Glutamatergic neuron (in vitro differentiated cells): ENCODE data around the gene TLL2. TPM values are rescaled to one million over a fixed set of nuclear protein-coding genes. Genes with fewer than 3 reads are reported as not detected.

Experiments
- DNase-seq: peaks from one replicate; pipeline ENCODE4 v3.0.0; 2022
- H3K27ac Mint-ChIP-seq: one replicate; pipeline ENCODE4 v1.8.0; 2020; ENCODE audit warnings: mild to moderate bottlenecking, mixed read lengths, inconsistent platforms; ENCODE audit not compliant: unreplicated experiment
- H3K27me3 Mint-ChIP-seq: one replicate; pipeline ENCODE4 v1.8.0; 2020; ENCODE audit warnings: mild to moderate bottlenecking, moderate library complexity, mixed read lengths, inconsistent platforms; ENCODE audit not compliant: unreplicated experiment
- H3K36me3 Mint-ChIP-seq: one replicate; pipeline ENCODE4 v1.8.0; 2020; ENCODE audit warnings: mild to moderate bottlenecking, mixed read lengths, inconsistent platforms; ENCODE audit not compliant: unreplicated experiment
- H3K4me1 Mint-ChIP-seq: one replicate; pipeline ENCODE4 v1.8.0; 2020; ENCODE audit warnings: mild to moderate bottlenecking, low read depth, mixed read lengths, inconsistent platforms; ENCODE audit not compliant: unreplicated experiment
- H3K4me3 Mint-ChIP-seq: one replicate; pipeline ENCODE4 v1.8.0; 2020; ENCODE audit warnings: mild to moderate bottlenecking, mixed read lengths, inconsistent platforms; ENCODE audit not compliant: unreplicated experiment
- H3K9me3 Mint-ChIP-seq: one replicate; pipeline ENCODE4 v1.8.0; 2020; ENCODE audit warnings: mild to moderate bottlenecking, moderate library complexity, mixed read lengths, inconsistent platforms; ENCODE audit not compliant: unreplicated experiment
- total RNA-seq: library from RNA; stranded (reverse); fragmentation: NEBNext Ultra II Directional; extraction: Animal tissue kit (Norgen Biotek cat#: 25700); gene quantifications from one replicate; pipeline ENCODE4 v1.2.1, GENCODE V29; 2021; ENCODE audit not compliant: unreplicated experiment
- TF ChIP-seq, protein P1 (sequence below): fragments of 200-600 bp; sonication (generic); IDR thresholded peaks from one replicate; pipeline ENCODE4 v1.5.0; 2021; ENCODE audit not compliant: partially characterized antibody, unreplicated experiment

The TLL2 gene
- total RNA-seq, 1 donor from 2014 or later: 0.17 TPM

DNA sequence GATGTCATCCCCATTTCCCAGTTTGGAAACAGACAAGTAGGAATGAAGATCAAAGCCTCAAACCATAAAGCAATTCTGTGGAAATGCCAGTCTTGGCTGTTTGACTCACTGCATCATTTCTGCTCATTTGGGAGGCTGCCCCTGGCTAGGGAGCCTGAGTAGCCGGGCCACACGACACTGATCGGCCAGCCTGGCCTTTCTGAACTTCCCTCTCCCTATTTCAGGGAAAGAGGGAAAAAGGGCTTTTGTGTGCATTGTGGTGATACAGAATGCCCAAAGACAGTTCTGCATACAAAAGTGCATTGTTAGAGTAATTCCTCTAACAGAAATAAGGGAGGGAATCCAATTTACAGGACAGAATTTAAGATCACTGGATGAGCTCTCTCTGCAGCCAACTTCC lies 113.3 kb downstream of the TLL2 start:
- Mint-ChIP-seq H3K4me3 (no peak overlapping the region), H3K36me3 (no peaks in the 10 kb centered on the region), H3K27me3 (no peaks in the 10 kb centered on the region), H3K4me1 (peaks cover 6% of the 10 kb centered on the region), H3K27ac (no peak overlapping the region), H3K9me3 (peaks cover 2% of the 10 kb centered on the region)
- TF ChIP-seq, protein P1, sequence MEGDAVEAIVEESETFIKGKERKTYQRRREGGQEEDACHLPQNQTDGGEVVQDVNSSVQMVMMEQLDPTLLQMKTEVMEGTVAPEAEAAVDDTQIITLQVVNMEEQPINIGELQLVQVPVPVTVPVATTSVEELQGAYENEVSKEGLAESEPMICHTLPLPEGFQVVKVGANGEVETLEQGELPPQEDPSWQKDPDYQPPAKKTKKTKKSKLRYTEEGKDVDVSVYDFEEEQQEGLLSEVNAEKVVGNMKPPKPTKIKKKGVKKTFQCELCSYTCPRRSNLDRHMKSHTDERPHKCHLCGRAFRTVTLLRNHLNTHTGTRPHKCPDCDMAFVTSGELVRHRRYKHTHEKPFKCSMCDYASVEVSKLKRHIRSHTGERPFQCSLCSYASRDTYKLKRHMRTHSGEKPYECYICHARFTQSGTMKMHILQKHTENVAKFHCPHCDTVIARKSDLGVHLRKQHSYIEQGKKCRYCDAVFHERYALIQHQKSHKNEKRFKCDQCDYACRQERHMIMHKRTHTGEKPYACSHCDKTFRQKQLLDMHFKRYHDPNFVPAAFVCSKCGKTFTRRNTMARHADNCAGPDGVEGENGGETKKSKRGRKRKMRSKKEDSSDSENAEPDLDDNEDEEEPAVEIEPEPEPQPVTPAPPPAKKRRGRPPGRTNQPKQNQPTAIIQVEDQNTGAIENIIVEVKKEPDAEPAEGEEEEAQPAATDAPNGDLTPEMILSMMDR: no peak
- no peak for DNase-seq

DNA sequence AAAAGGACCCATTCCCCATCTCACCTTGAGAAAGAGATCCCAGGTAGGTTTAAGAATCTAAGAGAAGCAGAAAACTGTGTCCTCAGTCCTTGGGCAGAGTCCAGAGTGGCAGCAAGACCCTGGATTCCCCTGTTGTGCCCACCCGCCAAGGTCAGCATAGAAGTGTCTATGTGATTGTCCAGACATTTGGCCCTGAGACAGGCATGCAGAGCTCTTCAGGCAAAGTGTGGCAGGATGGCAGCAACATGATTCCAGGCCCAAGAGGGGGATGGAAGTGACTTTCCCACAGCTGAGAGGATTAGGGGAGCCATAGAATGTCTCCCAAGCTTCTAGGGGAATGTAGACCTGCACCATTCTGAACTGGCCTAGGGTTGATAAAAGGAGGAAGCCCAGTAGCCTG lies 115.8 kb downstream of the TLL2 start:
- Mint-ChIP-seq H3K36me3 (no peaks in the 10 kb centered on the region), H3K4me3 (no peak overlapping the region), H3K4me1 (no peaks in the 10 kb centered on the region), H3K27me3 (no peaks in the 10 kb centered on the region), H3K27ac (no peak overlapping the region), H3K9me3 (peaks cover 2% of the 10 kb centered on the region)
- TF ChIP-seq, protein P1: no peak
- DNase-seq: no peak

DNA sequence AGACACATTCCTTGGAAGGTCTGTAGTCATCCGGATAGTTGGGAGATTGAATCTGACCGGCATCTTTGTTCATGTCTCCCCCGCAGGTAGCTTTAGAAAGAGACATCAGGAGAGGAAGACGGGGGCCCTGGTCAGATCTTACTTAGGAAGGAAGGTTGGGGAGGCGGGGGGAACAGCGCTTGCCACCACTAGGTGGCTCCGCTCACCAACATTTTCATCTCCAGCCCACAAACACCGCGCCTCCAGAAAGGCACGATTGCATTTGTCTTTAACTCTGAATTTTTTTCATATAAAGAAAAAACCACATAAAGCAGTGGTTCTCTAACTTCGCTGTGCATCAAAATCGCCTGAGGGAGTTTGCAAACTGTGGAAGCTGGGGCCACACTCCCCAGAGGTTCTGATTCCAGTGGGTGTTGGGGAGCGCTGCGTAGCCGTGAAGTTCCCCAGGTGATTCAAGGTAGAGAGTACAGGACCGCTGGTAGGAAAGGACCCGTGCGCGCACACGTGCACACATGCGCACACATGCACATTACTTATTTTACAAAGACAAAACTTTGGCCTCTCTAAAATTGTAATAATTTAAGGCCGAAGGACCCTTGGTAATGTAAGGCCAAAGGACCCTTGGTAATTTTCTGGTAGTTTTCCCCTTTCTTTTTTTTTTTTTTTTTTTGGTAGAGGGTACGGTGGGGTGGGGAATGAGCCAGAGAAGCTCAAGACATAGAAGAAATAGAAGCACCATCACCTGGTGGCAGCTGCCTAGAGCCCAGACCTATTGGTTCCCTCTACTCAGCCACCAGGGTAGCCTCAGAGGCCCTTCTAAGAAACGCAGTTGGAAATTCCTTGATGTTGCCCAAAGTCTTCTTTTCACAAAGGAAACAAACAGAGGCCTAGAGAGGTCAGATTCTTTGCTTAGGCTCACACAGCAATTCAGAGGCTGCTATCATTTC lies 117.5 kb downstream of the TLL2 start:
- peak; percentile 70 for DNase-seq
- Mint-ChIP-seq H3K4me1 (no peaks in the 10 kb centered on the region), H3K27ac (no peak overlapping the region), H3K27me3 (no peaks in the 10 kb centered on the region), H3K36me3 (no peaks in the 10 kb centered on the region), H3K9me3 (peaks cover 2% of the 10 kb centered on the region), H3K4me3 (no peak overlapping the region)
- TF ChIP-seq, protein P1: peak; percentile 83

DNA sequence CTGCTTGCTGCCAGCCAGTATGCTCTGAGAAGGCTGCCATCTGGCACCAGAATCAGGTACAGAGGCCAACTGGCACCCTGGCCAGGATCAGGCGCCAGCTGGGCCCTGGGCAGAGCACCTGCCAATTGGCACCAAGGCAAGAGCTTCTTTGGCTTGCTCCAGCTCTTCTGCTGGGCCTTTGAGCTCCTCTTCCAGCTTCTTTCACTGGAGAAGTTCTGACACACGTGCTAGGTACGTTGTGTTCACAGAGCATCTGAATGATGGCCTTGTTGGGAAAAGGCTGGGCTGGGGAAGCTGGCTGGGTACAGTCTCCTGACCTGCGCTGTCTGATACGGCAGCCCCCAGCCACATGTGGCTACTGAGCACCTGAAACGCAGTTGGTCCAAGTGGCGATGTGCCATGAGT lies 123.3 kb downstream of the TLL2 start:
- no peak for DNase-seq

More for the DNA sequence above, 123.3 kb downstream of the TLL2 start:
- Mint-ChIP-seq H3K27me3 (peaks cover 3% of the 10 kb centered on the region), H3K4me1 (no peaks in the 10 kb centered on the region), H3K27ac (no peak overlapping the region), H3K9me3 (no peaks in the 10 kb centered on the region), H3K36me3 (no peaks in the 10 kb centered on the region), H3K4me3 (no peak overlapping the region)
- TF ChIP-seq, protein P1: no peak
